Measurements from ENCODE around the gene ZNF407. TPM values are rescaled to one million over a fixed set of nuclear protein-coding genes. Genes with fewer than 3 reads are reported as not detected.

The ZNF407 gene
- total RNA-seq, 1 donor from 2014 or later = 26.7 TPM

DNA sequence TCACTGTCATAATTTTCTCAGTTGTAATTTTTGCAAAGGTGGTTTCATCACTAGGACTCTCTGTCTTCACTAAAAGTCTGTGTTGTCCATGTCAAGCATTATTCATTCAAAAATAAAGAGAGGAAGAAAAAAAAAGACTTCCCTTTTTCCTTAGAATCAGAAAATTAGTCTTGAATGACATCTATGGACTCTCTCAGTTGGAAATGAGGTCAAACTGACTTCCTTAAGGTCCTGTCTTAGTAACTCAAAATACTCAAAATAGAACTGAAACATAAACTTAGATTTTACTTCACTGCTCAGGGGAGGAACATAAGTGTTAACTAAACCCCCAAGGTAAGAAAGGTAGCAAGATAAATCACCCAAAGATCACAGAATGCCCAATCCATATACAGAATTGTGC lies 2.2 kb upstream of the ZNF407 start:
- intact Hi-C loops (cut with micrococcal nuclease) = loop anchor here (5.0 to 10.0 kb wide), 2 partner anchors 1731 to 1897 kb away; partner anchors contain the start of gene NETO1
- H3K36me3 Mint-ChIP-seq (ENCODE audit: low read depth) = peaks cover 47% of the 10 kb centered on the region
- no peaks in the 10 kb centered on the region for H3K9me3 Mint-ChIP-seq
- ChIA-PET CTCF (no interaction called here), POLR2A (no interaction called here)
- H3K4me1 Mint-ChIP-seq = peaks cover 52% of the 10 kb centered on the region
- no peak for ATAC-seq (ENCODE audit: low read depth)
- no peak for DNase-seq
- TF ChIP-seq CTCF (IDR thresholded peaks at IDR 0.05) = no peak
- peak overlapping the region; percentile 64 for H3K27ac Mint-ChIP-seq
- H3K4me3 Mint-ChIP-seq = peak overlapping the region; percentile 71
- no peaks in the 10 kb centered on the region for H3K27me3 Mint-ChIP-seq

DNA sequence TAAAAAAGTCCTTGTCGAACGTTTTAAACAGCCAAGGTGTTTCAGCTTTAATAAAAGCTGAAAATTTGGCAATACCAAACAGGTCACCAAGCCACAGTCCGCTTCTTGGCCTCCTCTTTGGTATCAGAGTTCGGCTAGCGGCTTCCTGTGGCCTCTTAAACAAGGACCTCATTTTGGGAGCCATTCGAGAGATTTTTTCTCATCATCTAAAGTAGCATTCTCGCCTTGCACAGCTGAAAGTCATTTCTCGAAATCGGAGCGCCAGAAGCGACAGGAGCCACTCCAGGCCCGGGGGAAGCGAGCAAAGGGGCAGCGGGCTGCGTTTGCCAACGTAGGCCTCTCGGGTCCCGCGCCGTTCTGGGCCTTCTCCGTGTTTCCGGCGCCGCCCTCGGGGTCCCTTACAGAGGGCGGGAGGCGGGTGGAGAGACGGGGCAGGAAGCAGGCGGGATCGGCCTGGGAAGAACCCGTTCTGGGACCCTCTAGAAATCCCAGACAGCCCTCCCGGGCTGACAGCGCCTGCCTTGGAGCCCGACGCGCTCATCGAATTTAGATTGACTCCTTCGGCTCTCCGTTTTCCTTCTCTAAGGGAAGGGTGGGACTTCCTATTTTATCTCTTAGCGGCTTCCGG lies 522 bp upstream of the ZNF407 start:
- Mint-ChIP-seq H3K27ac (peak overlapping the region; percentile 98), H3K4me1 (peaks cover 50% of the 10 kb centered on the region), H3K27me3 (no peaks in the 10 kb centered on the region), H3K36me3 (ENCODE audit: low read depth) (peaks cover 43% of the 10 kb centered on the region), H3K9me3 (no peaks in the 10 kb centered on the region), H3K4me3 (peak overlapping the region; percentile 96)
- peak; percentile 71 for DNase-seq
- ChIA-PET POLR2A (interaction anchor here (0.6 to 3.6 kb wide), 7 partner anchors 98 to 612 kb away, joined by 3 to 17 read pairs (median 5); partner anchors contain the start of genes CNDP2 and PTGR3), CTCF (interaction anchor here (1.2 kb wide), 1 partner anchor 33 kb away, joined by 3 read pairs; no protein-coding TSS in a partner anchor)
- no peak for TF ChIP-seq CTCF (IDR thresholded peaks at IDR 0.05)
- ATAC-seq (ENCODE audit: low read depth) = peak; percentile 42
- intact Hi-C loops (cut with micrococcal nuclease) = loop anchor here (1.0 to 10.0 kb wide), 6 partner anchors 101 to 1895 kb away; partner anchors contain the start of genes CNDP2, FBXO15 and NETO1

- ATAC-seq (ENCODE audit: low read depth) = peak; percentile 67
- ChIA-PET POLR2A (interaction anchor here (0.6 to 3.6 kb wide), 4 partner anchors 99 to 611 kb away, joined by 3 to 17 read pairs (median 12); partner anchors contain the start of genes CNDP2 and PTGR3), CTCF (interaction anchor here (1.7 kb wide), 1 partner anchor 47 kb away, joined by 6 read pairs; no protein-coding TSS in a partner anchor)
- TF ChIP-seq CTCF (IDR thresholded peaks at IDR 0.05) = no peak
- H3K4me3 Mint-ChIP-seq = peak overlapping the region; percentile 96
- peaks cover 46% of the 10 kb centered on the region for H3K4me1 Mint-ChIP-seq
- H3K27me3 Mint-ChIP-seq = no peaks in the 10 kb centered on the region
- H3K9me3 Mint-ChIP-seq = no peaks in the 10 kb centered on the region
- H3K36me3 Mint-ChIP-seq (ENCODE audit: low read depth) = peaks cover 33% of the 10 kb centered on the region
- DNase-seq = peak; percentile 65
- intact Hi-C loops (cut with micrococcal nuclease) = loop anchor here (1.0 to 10.0 kb wide), 3 partner anchors 612 to 1894 kb away; partner anchors contain the start of genes NETO1 and TSHZ1
- peak overlapping the region; percentile 98 for H3K27ac Mint-ChIP-seq
Observed at GRCh38 chr18:74598350-74599001, 806 bp downstream of the ZNF407 start.

GRCh38 chr18:74604361-74604760 lies 6.7 kb downstream of the ZNF407 start:
- intact Hi-C loops (cut with micrococcal nuclease) = no loop called here
- peaks cover 3% of the 10 kb centered on the region for H3K36me3 Mint-ChIP-seq (ENCODE audit: low read depth)
- POLR2A ChIA-PET = interaction anchor here (0.6 kb wide), 1 partner anchor 157 kb away, joined by 3 read pairs; no protein-coding TSS in a partner anchor

More at GRCh38 chr18:74604361-74604760, 6.7 kb downstream of the ZNF407 start:
- H3K27ac Mint-ChIP-seq = no peak overlapping the region
- CTCF ChIA-PET = no interaction called here
- ATAC-seq (ENCODE audit: low read depth) = no peak
- no peak overlapping the region for H3K4me3 Mint-ChIP-seq
- TF ChIP-seq CTCF (IDR thresholded peaks at IDR 0.05) = no peak
- DNase-seq = no peak
- H3K9me3 Mint-ChIP-seq = no peaks in the 10 kb centered on the region
- H3K27me3 Mint-ChIP-seq = no peaks in the 10 kb centered on the region
- peaks cover 11% of the 10 kb centered on the region for H3K4me1 Mint-ChIP-seq
